HG03159 (cell line): ENCODE data around the gene KARS1.

Experiments
- ATAC-seq: cut with Tn5 transposase; IDR thresholded peaks from one replicate; pipeline ENCODE4 v1.9.1; 2021; ENCODE audit warnings: mild to moderate bottlenecking, moderate library complexity; ENCODE audit not compliant: unreplicated experiment

The KARS1 gene

GRCh38 chr16:75588716-75589115 lies 58.7 kb downstream of the KARS1 start:
- ATAC-seq: no peak

DNA sequence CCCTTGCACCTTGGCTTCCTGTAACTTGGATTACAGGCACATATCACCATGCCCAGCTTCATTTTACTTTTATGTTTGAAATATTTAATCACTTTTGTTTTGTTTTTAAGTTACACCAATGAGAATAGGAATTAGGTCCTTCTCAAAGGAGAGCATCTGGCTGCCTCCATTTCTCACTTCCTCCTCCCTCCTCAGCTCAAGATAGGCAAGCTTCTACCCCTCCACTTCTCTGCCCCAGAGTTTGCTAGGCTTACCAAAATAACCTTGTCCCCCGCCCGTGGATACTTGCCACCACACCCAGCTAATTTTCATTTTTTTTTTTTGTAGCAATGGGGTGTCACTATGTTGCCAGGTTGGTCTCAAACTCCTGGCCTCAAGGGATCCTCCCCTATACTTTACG lies 63.4 kb downstream of the KARS1 start:
- ATAC-seq: peak; percentile 61

DNA sequence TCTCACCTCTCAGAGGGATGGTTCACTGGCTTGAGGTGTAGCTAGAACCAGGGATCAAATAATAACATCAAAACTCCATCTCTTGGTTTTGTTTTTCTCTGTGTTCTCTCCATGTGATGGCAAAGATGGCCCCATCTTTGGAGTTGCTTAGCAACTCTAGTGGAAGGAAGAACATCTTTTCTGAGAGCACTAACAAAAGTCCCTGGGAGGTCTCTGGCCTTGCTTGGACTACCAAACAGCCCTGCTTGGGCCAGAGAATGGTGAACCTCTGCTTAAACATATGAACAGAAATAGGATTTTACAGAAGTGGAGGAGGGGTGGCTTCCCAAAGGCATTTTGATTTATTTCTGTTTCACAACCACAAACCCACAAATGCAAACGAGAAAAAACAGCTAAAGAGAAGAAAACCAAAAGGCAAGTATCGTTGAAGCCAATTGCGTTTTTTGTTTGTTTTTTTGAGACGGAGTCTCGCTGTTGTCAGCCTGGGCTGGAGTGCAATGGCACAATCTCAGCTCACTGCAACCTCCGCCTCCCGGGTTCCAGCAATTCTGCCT lies 68.1 kb downstream of the KARS1 start:
- ATAC-seq: no peak

GRCh38 chr16:75578725-75579124 lies 68.7 kb downstream of the KARS1 start:
- no peak for ATAC-seq

- ATAC-seq: no peak
Measured at GRCh38 chr16:75578212-75578611, 69.3 kb downstream of the KARS1 start.
